Ovary (tissue), 9 donors: ENCODE data around the gene GSTM5. TPM values are rescaled to one million over a fixed set of nuclear protein-coding genes. Genes with fewer than 3 reads are reported as not detected.

Experiments
- polyA plus RNA-seq, 2 donors: library from polyadenylated mRNA; stranded (reverse); fragments of 200-250 nt in 1 of 2; fragments of 350-450 nt in 1 of 2; fragmentation: Illumina TruSeq in 1 of 2; extraction: RNeasy Lipid Tissue Mini Kit (QIAGEN cat#74804) in 1 of 2; gene quantifications; one replicate each; pipeline ENCODE4 v1.2.3, GENCODE V29; 2013 to 2014
- total RNA-seq, 7 donors: library from RNA; depleted of rRNA in 2 of 7; stranded (reverse); fragments of >200 nt in 2 of 7; fragmentation: NEBNext Ultra II Directional in 3 of 7; extraction: Animal tissue kit (Norgen Biotek cat#: 25700) in 3 of 7; gene quantifications; one replicate each; pipeline versions ENCODE4 v1.1.0 to v1.2.4, GENCODE V29; 2016 to 2023
- donor health status: DM: no; HTN: no; CAD: no; lungs with moderate emphysema.
- donor health status: DM: no; HTN: no; CAD: no.
- donor health status: Bipolar disorder and iron deficiency.
- donor health status: DM: yes; HTN: yes; CAD: no.
- donor health status: DM: no; HTN: no; CAD: no.
- donor health status: DM: yes; HTN: yes; CAD: no.

GSTM5 gene
- total and polyA plus RNA-seq, 9 donors, result 18.8 to 259 (median 101) TPM

Other genes with a start within 250 kb of the GSTM5 start
- 1 to 10 TPM in 6 of 7 donors, under 1 TPM in 1; 0.31 to 4.4 (median 2.4) TPM for gene SYPL2, start 245.7 kb upstream of the GSTM5 start, total RNA-seq
- 1 to 10 TPM in 1 of 2 donors, under 1 TPM in 1; 0.81 to 5.1 TPM for gene SYPL2, start 245.7 kb upstream of the GSTM5 start, polyA plus RNA-seq
- 1 to 10 TPM; 3.6 to 8.8 (median 6.7) TPM for gene ATXN7L2, start 228.3 kb upstream of the GSTM5 start, total RNA-seq
- gene ATXN7L2, start 228.3 kb upstream of the GSTM5 start, polyA plus RNA-seq, result 1 to 10 TPM in 1 of 2 donors, under 1 TPM in 1; 0.98 to 6.5 TPM
- gene CYB561D1, start 218.2 kb upstream of the GSTM5 start, total RNA-seq, result 10 to 100 TPM in 2 of 7 donors, 1 to 10 TPM in 5; 3.8 to 11.7 (median 9.3) TPM
- 10 to 100 TPM in 1 of 2 donors, 1 to 10 TPM in 1; 4.8 to 10.3 TPM for gene CYB561D1, start 218.2 kb upstream of the GSTM5 start, polyA plus RNA-seq
- 10 to 100 TPM in 5 of 7 donors, 1 to 10 TPM in 2; 7.4 to 16.1 (median 10.8) TPM for gene AMIGO1, start 202.5 kb upstream of the GSTM5 start, total RNA-seq
- 10 to 100 TPM in 1 of 2 donors, 1 to 10 TPM in 1; 6.3 to 18.0 TPM for gene AMIGO1, start 202.5 kb upstream of the GSTM5 start, polyA plus RNA-seq
- gene GPR61, start 172.4 kb upstream of the GSTM5 start, total RNA-seq, result not detected
- gene GPR61, start 172.4 kb upstream of the GSTM5 start, polyA plus RNA-seq, result under 1 TPM in 1 of 2 donors, not detected in 1; 0.25 TPM
- 1 to 10 TPM; 3.3 to 6.2 (median 4.8) TPM for gene GNAI3, start 163.6 kb upstream of the GSTM5 start, total RNA-seq
- 1 to 10 TPM; 3.0 to 4.9 TPM for gene GNAI3, start 163.6 kb upstream of the GSTM5 start, polyA plus RNA-seq
- not detected for gene GNAT2, start 92.6 kb upstream of the GSTM5 start, total RNA-seq
- gene GNAT2, start 92.6 kb upstream of the GSTM5 start, polyA plus RNA-seq, result not detected
- 10 to 100 TPM; 40.5 to 86.0 (median 64.8) TPM for gene AMPD2, start 92.4 kb upstream of the GSTM5 start, total RNA-seq
- 10 to 100 TPM; 19.4 to 25.7 TPM for gene AMPD2, start 92.4 kb upstream of the GSTM5 start, polyA plus RNA-seq
- 10 to 100 TPM; 23.0 to 91.8 (median 47.2) TPM for gene GSTM4, start 56.2 kb upstream of the GSTM5 start, total RNA-seq
- gene GSTM4, start 56.2 kb upstream of the GSTM5 start, polyA plus RNA-seq, result 100 to 1,000 TPM in 1 of 2 donors, 10 to 100 TPM in 1; 43.3 to 116 TPM
- gene GSTM2, start 44.2 kb upstream of the GSTM5 start, total RNA-seq, result 100 to 1,000 TPM; 101 to 318 (median 195) TPM
- gene GSTM2, start 44.2 kb upstream of the GSTM5 start, polyA plus RNA-seq, result 100 to 1,000 TPM; 202 to 209 TPM
- 100 to 1,000 TPM in 2 of 7 donors, 10 to 100 TPM in 1, under 1 TPM in 1, not detected in 3; 0.32 to 482 (median 153) TPM for gene GSTM1, start 24.4 kb upstream of the GSTM5 start, total RNA-seq
- 100 to 1,000 TPM; 169 to 193 TPM for gene GSTM1, start 24.4 kb upstream of the GSTM5 start, polyA plus RNA-seq
- 100 to 1,000 TPM in 5 of 7 donors, 10 to 100 TPM in 2; 75.8 to 278 (median 135) TPM for gene GSTM3, start 28.8 kb downstream of the GSTM5 start, total RNA-seq
- 100 to 1,000 TPM; 229 to 234 TPM for gene GSTM3, start 28.8 kb downstream of the GSTM5 start, polyA plus RNA-seq
- 1 to 10 TPM in 1 of 7 donors, under 1 TPM in 5, not detected in 1; 0.23 to 1.9 (median 0.56) TPM for gene EPS8L3, start 51.7 kb downstream of the GSTM5 start, total RNA-seq
- gene EPS8L3, start 51.7 kb downstream of the GSTM5 start, polyA plus RNA-seq, result under 1 TPM in 1 of 2 donors, not detected in 1; 0.05 TPM
- 10 to 100 TPM; 24.2 to 57.6 (median 44.3) TPM for gene CSF1, start 198.6 kb downstream of the GSTM5 start, total RNA-seq
- 10 to 100 TPM; 13.1 to 48.6 TPM for gene CSF1, start 198.6 kb downstream of the GSTM5 start, polyA plus RNA-seq